GM18858 (cell line): Measurements from ENCODE around the gene HOXA9.

Experiments
- ATAC-seq: cut with Tn5 transposase; IDR thresholded peaks from one replicate; pipeline ENCODE4 v1.9.1; 2021; ENCODE audit not compliant: unreplicated experiment

The HOXA9 gene

DNA sequence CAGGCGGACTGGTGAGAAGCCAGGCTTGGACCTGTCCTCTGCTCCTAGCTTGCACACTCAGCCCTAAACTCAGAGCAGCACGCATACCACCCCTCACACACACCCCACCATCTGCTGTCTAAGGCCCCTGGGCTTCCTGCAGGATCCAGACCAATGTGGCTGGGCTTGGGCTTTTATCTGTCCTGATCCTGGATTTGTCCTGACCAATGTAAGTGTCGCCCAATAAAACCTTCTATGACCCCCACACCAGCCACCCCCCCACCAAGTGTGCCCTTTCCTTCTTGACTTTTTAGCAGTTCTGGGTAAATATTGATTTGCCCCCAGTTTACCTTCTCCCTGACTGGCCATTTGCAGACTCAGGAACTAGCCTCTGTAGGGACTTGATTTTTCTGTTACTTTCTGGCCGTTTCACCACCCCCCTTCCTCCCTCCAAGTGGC, 36.3 kb upstream of the HOXA9 start:
- ATAC-seq, result no peak

- no peak for ATAC-seq
These were observed 35.6 kb upstream of the HOXA9 start for GRCh38 chr7:27200761-27201579.

DNA sequence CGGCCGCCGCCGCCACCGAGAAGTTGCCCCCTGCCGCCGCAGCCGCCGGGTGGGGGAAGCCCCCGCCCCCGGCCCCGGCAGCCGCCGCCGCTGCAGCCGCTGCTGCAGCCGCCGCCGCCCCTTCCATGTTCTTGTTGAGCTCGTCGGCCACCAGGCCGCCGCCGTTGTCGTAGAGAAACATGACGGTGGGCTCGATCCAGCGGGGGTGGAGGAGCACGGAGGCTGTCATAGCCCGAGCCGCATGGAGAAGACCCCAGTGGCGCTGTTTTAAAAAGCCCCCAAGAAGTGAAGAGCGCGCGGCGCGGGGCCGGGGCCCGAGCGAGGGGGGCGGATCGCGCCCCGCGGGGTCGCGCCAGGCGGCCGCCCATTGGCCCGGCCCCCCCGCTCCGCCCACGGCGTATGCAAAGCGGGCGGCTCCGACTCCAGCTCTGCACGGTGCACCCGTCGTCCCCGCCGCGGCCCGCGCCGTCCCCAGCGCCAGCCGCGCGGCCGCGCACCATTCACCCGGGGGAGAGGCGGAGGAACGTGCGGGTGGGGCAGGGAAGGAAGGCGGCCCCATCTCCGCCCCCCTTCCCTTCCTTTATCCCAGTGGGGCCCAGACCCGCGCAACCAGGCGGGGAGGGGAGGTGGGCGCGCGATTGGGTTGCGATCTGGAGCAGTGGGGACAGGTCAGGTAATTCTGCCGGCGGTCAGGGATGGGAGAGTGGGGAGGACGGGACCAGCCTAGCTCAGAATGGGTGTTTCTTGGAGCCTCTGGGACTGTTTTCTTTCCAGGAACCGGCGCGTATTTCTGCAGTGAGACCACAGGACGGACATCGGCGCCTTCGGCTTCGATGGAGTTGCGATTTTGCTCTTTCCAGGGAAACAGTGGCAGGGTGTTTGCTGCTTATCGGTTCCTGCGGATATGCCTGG, 34.8 kb upstream of the HOXA9 start, which contains the start of gene HOXA13:
HOXA13 (minus strand) TSS at position 243 of the 912 bp plus-strand sequence; CDS start at position 229, 14 bp downstream.
- ATAC-seq, result no peak

GRCh38 chr7:27198871-27199801, 33.8 kb upstream of the HOXA9 start:
- ATAC-seq, result no peak

GRCh38 chr7:27198138-27198841, 33.0 kb upstream of the HOXA9 start:
- ATAC-seq, result no peak

DNA sequence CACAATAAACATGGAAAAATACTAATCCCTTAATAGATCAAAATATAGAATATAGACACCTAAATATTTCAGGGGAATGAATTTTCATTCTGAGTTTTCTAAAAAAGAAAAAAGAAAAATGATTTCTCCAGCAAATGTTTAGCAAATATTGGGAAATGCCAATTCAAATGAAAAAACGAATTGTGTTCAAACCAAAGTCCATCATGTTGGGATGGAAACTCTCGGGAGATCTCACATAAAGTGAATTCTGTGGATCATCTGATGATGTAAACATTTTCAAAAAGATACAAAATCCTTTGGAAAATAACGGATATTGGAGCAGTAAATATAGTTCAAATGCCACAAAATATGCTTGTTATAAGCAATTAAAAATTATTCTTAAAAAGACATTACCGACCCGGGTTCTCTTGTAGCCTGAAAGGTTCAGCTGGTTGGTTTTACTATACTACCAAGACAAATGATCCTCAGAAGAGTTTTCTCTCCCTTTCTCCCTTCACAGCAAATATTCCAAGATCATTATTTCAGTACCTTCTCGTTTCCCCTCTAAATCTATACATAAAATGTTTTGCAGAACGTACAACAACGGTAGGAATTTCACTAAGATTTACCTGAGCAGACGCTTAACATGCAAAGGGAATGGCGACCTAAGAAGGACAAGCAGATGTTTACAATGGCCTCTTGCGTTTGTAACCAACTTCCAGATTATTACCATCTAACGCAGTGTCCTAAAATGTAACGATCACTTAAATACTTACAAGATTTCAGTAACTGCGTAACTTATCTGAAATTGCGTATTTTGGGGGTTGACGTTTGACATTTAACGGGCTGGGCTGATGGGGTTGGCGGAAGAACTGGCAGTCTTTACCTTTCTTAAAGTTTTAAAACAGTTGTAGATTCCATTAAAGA, 32.1 kb upstream of the HOXA9 start:
- ATAC-seq, result no peak

DNA sequence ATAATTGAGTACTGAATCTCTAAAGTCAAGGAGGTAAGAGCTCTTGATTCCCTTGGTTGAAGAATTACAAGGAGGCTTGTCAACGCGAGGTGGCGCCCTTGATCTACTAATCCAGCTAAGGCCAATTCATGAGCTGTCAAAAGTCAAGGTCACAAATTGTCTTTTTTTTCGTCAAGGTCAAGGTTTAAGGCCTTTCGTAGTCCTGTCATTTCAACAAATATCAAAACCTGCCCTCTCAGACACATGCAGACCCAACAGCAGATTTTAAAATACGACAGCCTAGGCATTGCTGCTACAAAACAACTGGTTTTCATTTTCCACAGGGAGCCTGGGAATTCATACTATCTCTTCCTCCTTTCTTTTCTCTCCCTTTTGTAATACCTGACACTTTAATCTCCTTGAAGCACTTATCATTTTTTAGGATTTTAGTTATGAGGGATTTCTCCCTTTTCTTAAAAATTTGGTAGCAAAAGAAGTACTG, 31.0 kb upstream of the HOXA9 start:
- no peak for ATAC-seq

DNA sequence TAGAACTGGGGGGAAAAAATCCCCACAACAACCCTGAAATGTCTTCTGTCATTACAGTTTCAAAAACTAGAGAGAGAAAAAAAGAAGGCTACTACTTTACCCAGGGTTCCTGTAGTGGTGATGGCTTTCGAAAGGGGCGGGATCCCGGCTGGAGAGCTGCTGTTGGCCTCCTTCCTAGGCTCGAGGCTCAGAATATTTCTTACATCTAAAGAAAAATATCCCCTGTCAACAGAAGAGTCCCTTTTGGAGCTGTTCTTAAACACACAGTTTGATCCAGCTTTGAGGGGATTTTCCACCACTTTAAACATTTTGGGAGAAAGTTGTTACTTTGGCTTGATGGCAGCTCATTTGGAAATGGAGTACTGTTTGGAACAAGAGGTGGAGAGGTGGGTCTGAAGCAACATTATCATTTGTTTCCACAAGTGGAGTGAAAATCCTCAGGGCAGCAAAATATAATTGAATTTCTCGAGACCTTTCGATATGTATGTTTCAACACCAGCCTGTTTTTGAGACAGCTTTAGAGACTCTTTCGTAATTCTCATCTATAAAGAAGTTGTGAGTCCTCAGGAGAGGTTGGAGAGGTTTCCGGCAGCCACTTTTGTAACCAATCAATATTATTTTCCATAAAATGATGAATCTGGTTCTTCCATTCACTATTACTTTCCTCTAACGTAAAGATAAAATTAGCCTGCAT, 29.5 kb upstream of the HOXA9 start:
- no peak for ATAC-seq

- no peak for ATAC-seq
These were observed 28.6 kb upstream of the HOXA9 start for GRCh38 chr7:27194002-27194352.

DNA sequence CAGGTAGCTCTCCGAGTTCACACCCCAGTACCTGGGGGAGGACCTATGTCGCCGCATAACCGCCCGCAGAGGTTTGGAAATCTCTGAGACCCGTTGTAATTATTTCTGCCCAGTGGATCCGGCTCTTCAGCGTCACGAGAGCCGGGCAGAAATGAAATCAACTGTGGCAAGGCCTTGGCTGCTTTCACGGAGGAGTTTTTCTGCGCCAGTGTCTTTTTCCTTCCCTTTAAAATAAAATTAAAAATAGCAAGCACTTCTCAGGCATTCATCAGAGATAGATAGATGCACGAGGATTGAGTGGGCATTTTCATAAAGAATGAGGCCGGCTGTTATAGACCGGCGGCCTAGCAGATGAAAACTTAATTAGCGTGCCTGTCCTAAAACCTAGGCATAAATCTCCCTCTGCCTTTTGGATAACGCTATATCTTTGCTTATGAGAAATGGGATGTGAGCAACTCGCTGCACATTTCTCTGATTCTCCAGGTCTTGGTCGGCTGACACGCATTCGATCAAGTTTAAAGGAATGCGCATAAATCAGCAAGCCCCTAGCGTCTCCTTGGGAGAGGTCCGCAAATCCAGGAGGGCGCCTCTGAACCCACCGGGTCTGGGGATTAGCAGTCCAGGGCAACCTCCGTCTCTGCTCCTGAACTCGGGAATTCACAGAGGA, 28.1 kb upstream of the HOXA9 start:
- ATAC-seq, result no peak

DNA sequence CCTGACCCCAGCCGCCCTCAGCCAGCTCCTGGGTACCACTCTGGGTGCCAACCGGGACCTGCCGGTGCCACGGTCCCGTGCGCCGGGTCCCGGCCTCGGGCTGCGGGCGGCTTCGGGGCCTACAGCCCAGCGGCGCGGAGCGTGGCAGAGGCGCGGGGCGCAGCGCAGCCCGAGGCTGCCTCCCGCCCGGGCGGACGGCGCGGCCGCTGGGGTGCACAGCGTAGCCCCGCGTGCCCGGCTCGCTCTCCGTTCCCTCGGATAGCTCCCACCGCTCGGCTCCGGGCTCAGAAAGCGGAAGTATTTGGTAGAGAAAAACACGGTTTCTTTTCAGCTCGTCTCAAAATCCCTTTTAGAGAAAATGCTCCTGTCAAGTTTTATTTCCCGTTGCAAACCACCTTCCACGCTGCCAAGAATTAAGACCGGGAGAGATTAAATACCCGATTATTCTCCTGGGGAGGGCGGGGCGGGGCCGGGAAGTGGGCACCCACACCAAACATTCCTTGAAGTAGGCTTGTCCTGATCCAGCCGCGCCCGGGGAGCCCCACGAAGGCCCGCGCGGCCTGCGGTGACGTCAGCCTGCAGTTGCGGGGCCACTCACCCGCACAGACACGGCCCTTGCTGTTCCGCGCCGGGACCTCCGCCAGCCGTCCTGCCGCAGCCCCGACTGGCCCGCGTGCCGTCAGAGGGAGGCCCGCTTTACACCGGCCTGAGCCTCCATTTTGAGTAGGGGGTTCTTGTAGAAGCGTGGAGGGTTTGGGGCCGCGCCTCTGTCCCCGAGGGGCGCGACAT, 27.4 kb upstream of the HOXA9 start:
- ATAC-seq, result no peak

DNA sequence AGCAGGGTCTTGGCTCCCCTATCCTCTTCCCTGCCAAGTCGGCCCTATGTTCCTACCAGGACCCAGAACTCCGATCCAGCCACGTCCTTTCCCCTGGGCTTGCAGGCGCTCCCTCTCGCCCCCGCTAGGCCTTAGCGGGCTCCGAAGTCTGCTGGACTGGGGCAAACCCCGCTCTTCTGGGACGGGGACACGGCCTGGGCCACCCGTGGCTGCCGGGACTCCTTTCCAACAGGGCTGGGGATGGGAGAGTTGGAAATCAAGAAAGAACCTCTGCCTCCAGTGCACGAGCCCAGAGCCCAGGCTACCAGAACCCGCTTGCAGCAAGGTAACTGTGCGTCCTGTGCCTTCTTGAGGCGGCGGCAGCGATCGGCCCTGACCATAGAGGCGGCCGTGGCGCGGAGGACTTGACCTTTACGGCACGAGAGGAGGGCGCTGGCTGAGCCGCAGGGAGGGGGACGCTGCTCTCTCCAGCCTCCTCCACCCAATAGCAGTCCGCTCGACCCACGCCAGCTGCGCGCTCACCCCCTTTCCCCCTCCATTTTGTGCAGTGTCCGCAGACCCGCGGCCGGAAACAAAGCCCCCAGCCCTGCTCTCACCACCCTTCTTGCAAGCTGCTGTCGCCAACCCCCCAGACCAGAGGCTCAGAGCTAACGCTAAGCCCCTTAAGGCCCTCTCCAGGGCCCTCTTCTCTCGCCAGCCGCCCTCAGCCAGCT, 26.7 kb upstream of the HOXA9 start:
- ATAC-seq, result no peak

GRCh38 chr7:27191161-27191731, 25.9 kb upstream of the HOXA9 start:
- ATAC-seq, result no peak

- no peak for ATAC-seq
These were observed 24.8 kb upstream of the HOXA9 start for GRCh38 chr7:27189997-27190748.

- ATAC-seq, result no peak
These were observed 24.1 kb upstream of the HOXA9 start for GRCh38 chr7:27189295-27189996.
